Duodenal mucosa (tissue), 2 donors: ENCODE results near the gene NBR1.
"Not testable (repeated sequence)": the region's sequence is repeated elsewhere in the genome, so short reads cannot be mapped to it uniquely, and the experiment has no call there.

ENCODE experiments used
- H3K27ac ChIP-seq: one replicate; pipeline ENCODE4 v1.7.0; 2013; ENCODE audit warnings: low read depth, low read length
- H3K27me3 ChIP-seq, 2 donors: one replicate each; pipeline ENCODE4 v1.7.0; 2013; ENCODE audit warnings: low read length in 2 of 2, control low read depth in 1 of 2; ENCODE audit not compliant: insufficient read depth in 2 of 2, control insufficient read depth in 1 of 2
- H3K36me3 ChIP-seq, 2 donors: one replicate each; pipeline ENCODE4 v1.7.0; 2013; ENCODE audit warnings: low read length in 2 of 2, control low read depth in 1 of 2; ENCODE audit not compliant: insufficient read depth in 2 of 2, control insufficient read depth in 1 of 2
- H3K4me1 ChIP-seq, 2 donors: one replicate each; pipeline ENCODE4 v1.7.0; 2013; ENCODE audit warnings: low read length in 2 of 2, control low read depth in 1 of 2; ENCODE audit not compliant: insufficient read depth in 2 of 2, control insufficient read depth in 1 of 2
- H3K4me3 ChIP-seq, 2 donors: one replicate each; pipeline ENCODE4 v1.7.0; 2013; ENCODE audit warnings: low read length in 2 of 2, low read depth in 1 of 2
- H3K9ac ChIP-seq, 2 donors: one replicate each; pipeline ENCODE4 v1.7.0; 2013; ENCODE audit warnings: low read length in 2 of 2, low read depth in 1 of 2
- H3K9me3 ChIP-seq, 2 donors: one replicate each; pipeline ENCODE4 v1.7.0; 2013; ENCODE audit warnings: low read length in 2 of 2, control low read depth in 1 of 2; ENCODE audit not compliant: control insufficient read depth in 1 of 2

NBR1 gene

GRCh38 chr17:43170766-43171585, at the start of gene NBR1:
TSS of gene NBR1 (plus strand) at chr17:43171214. CDS start at chr17:43175800, 4,586 bp downstream.
- Histone ChIP-seq H3K36me3 (no peaks in the 10 kb centered on the region), H3K4me1 (peaks cover 22 to 34% of the 10 kb centered on the region in 2 donors), H3K4me3 (peak within 1 kb of the TSS; percentile 79 to 82), H3K27ac (peak within 1 kb of the TSS; percentile 95), H3K9ac (peak within 1 kb of the TSS; percentile 92 to 95), H3K9me3 (no peaks in the 10 kb centered on the region), H3K27me3 (no peaks in the 10 kb centered on the region)

GRCh38 chr17:43125133-43125966, 45.7 kb upstream of the NBR1 start, which contains the start of gene BRCA1:
TSS of gene BRCA1 (minus strand) at chr17:43125364. CDS start at chr17:43124096, 1,268 bp downstream.
- H3K27ac ChIP-seq: peak within 1 kb of the TSS; percentile 15
- H3K36me3 ChIP-seq: peaks cover 0 to 6% of the 10 kb centered on the region in 2 donors
- H3K9me3 ChIP-seq: no peaks in the 10 kb centered on the region
- H3K4me1 ChIP-seq: peaks cover 9 to 18% of the 10 kb centered on the region in 2 donors
- H3K4me3 ChIP-seq: peak within 1 kb of the TSS; percentile 74 to 90
- peak within 1 kb of the TSS; percentile 73 to 76 for H3K9ac ChIP-seq
- no peaks in the 10 kb centered on the region for H3K27me3 ChIP-seq

GRCh38 chr17:43125967-43126910, 44.8 kb upstream of the NBR1 start:
- peaks cover 9 to 18% of the 10 kb centered on the region in 2 donors for H3K4me1 ChIP-seq
- peaks cover 0 to 6% of the 10 kb centered on the region in 2 donors for H3K36me3 ChIP-seq
- H3K27me3 ChIP-seq: no peaks in the 10 kb centered on the region
- H3K27ac ChIP-seq: peak overlapping the region; percentile 15
- peak overlapping the region; percentile 73 to 76 for H3K9ac ChIP-seq
- peak overlapping the region; percentile 74 to 90 for H3K4me3 ChIP-seq
- H3K9me3 ChIP-seq: no peaks in the 10 kb centered on the region

GRCh38 chr17:43126911-43127290, 44.1 kb upstream of the NBR1 start:
- Histone ChIP-seq H3K9ac (no peak overlapping the region), H3K4me3 (no peak overlapping the region), H3K4me1 (peaks cover 9 to 18% of the 10 kb centered on the region in 2 donors), H3K9me3 (no peaks in the 10 kb centered on the region), H3K36me3 (peaks cover 0 to 6% of the 10 kb centered on the region in 2 donors), H3K27me3 (no peaks in the 10 kb centered on the region), H3K27ac (no peak overlapping the region)

- not testable (repeated sequence) for H3K4me3 ChIP-seq, H3K27ac ChIP-seq, H3K9me3 ChIP-seq, H3K36me3 ChIP-seq, H3K27me3 ChIP-seq, H3K9ac ChIP-seq
- H3K4me1 ChIP-seq: peaks cover 9 to 18% of the 10 kb centered on the region in 2 donors
Observed at GRCh38 chr17:43127333-43127876, 43.6 kb upstream of the NBR1 start.

GRCh38 chr17:43129671-43130010, 41.4 kb upstream of the NBR1 start:
- no peak overlapping the region for H3K4me3 ChIP-seq
- peaks cover 9 to 14% of the 10 kb centered on the region in 2 donors for H3K4me1 ChIP-seq
- no peaks in the 10 kb centered on the region for H3K27me3 ChIP-seq
- H3K27ac ChIP-seq: no peak overlapping the region
- H3K9me3 ChIP-seq: no peaks in the 10 kb centered on the region
- H3K36me3 ChIP-seq: peaks cover 7 to 23% of the 10 kb centered on the region in 2 donors
- no peak overlapping the region for H3K9ac ChIP-seq

GRCh38 chr17:43132117-43132516, 38.9 kb upstream of the NBR1 start:
- Histone ChIP-seq H3K4me1 (peaks cover 0 to 4% of the 10 kb centered on the region in 2 donors), H3K4me3 (no peak overlapping the region), H3K27me3 (no peaks in the 10 kb centered on the region), H3K36me3 (peaks cover 9 to 28% of the 10 kb centered on the region in 2 donors), H3K9ac (no peak overlapping the region), H3K9me3 (no peaks in the 10 kb centered on the region), H3K27ac (no peak overlapping the region)

- H3K36me3 ChIP-seq: peaks cover 9 to 22% of the 10 kb centered on the region in 2 donors
- not testable (repeated sequence) for H3K4me1 ChIP-seq, H3K27ac ChIP-seq, H3K27me3 ChIP-seq, H3K9me3 ChIP-seq, H3K4me3 ChIP-seq, H3K9ac ChIP-seq
Observed at GRCh38 chr17:43133439-43133838, 37.6 kb upstream of the NBR1 start.

- H3K4me3 ChIP-seq: no peak overlapping the region
- H3K9ac ChIP-seq: no peak overlapping the region
- H3K36me3 ChIP-seq: peaks cover 9 to 22% of the 10 kb centered on the region in 2 donors
- no peaks in the 10 kb centered on the region for H3K9me3 ChIP-seq
- H3K27ac ChIP-seq: no peak overlapping the region
- H3K27me3 ChIP-seq: no peaks in the 10 kb centered on the region
- no peaks in the 10 kb centered on the region for H3K4me1 ChIP-seq
Observed at GRCh38 chr17:43134774-43135453, 36.1 kb upstream of the NBR1 start.
